HG03354 (cell line): ENCODE results near the gene LMTK3.

Experiments
- ATAC-seq: cut with Tn5 transposase; IDR thresholded peaks from one replicate; pipeline ENCODE4 v1.9.1; 2021; ENCODE audit warnings: mild to moderate bottlenecking; ENCODE audit not compliant: unreplicated experiment, poor library complexity, severe bottlenecking

LMTK3 gene

GRCh38 chr19:48475369-48476068, 36.1 kb downstream of the LMTK3 start:
- no peak for ATAC-seq

DNA sequence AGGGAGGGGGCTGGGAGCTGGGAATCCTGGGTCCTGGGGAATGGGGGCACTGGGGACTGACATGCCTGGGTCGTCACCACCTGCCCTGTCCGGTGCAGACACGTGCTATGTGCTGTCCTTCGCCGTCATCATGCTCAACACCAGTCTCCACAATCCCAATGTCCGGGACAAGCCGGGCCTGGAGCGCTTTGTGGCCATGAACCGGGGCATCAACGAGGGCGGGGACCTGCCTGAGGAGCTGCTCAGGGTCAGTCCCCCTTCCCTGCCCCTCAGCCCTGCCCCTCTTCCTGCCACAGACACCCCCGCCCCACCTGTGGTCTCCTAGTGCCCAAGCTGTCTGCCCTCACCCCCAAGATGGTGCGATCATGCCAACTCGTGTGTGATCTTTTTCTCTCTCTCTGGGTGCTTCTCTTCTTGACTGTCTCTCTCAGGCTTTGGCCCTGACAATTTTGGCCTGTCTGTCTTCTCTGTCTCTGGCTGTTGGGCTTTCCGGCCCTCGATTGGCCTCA, 37.5 kb downstream of the LMTK3 start:
- ATAC-seq: no peak

GRCh38 chr19:48473161-48473966, 38.3 kb downstream of the LMTK3 start:
- no peak for ATAC-seq

- no peak for ATAC-seq
These were observed 39.8 kb downstream of the LMTK3 start for GRCh38 chr19:48471836-48472235.

DNA sequence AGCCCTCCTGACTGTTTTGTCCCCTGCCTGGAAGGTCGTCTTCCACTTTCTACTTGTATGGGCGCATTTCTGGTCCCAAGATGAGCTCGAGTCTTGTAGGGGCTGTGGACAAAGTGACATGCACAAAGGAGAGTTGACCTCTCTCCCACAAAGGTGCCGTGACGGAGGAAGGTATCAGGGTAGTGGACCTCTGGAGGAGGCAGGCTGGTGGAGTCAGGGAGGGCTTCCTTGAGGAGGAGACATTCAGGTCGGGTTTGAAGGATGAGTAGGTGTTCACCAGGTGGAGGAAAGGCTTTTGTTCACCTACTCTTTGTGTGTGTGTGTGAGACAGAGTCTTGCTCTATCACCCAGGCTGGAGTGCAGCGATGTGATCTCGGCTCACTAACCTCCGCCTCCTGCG, 40.8 kb downstream of the LMTK3 start:
- no peak for ATAC-seq

- ATAC-seq: no peak
These were observed 41.5 kb downstream of the LMTK3 start for GRCh38 chr19:48469934-48470680.

DNA sequence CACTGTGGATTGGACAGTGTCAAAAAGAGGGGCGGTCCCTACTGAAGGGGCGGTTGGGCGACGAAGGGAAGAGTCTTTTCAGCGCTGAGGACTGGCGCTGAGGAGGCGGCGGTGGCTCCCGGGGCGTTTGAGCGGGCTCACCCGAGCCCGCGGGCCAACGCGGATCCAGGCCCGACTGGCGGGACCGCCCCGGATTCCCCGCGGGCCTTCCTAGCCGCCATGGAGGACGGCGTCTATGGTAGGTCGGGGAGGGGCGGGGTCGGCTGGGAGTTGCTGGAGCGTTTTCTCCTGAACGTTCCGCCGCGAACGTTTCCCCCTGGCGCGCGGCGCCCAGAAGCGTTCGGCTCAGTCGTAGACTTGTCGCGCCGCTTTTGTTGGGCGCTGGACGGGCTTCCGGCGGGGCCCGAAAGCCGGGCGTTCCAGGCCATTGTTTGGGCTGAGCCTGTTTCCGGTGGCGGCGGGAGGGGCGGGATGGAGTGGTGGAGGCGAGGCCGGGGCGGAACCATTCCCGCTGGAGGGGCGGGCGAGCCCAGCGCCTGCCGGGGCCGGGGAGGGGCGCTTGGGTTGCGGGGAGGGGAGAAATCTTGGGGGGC, 42.2 kb downstream of the LMTK3 start, which contains the start of gene CYTH2:
TSS of gene CYTH2 (plus strand) at position 81 of the 593 bp plus-strand sequence. CDS start at position 220, 139 bp downstream.
- ATAC-seq: peak; percentile 18

- peak; percentile 88 for ATAC-seq
These were observed 42.8 kb downstream of the LMTK3 start for GRCh38 chr19:48468772-48469288.

DNA sequence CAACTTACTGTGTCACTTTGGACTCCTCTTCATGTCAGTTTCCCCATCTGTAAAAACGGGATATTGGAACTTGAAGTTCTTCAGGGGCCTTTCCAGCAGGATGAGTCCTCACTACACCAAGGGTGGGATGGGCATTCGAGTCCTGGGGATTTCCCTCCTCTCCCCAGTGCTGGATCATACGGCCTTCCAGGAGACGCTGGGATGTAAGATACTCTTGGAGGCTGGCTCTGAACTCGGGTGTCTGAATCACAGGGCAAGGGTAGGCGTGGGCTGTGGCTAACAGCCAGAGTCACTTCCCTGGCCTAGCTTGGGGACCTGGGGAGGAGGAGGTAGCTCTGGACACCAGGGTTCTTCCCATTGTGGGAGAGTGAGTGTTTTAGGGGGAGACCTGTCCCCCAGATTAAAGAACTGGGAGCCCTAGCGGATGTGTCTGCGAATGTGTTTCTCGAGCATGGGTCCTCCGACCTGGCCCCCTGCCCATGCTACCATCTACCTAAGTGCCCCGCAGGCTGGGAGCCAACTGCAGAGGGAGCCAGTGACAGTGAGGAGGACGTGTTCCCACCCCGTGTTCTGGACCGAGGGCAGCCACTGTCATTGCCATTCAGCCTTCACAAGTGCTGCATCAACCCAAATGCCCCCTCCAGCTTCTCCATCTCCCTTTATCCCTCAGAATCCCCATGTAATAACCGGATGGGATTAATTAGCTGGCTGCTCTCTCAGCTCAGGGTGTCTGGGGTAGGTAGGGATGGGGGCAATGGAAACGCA, 44.9 kb downstream of the LMTK3 start:
- no peak for ATAC-seq

DNA sequence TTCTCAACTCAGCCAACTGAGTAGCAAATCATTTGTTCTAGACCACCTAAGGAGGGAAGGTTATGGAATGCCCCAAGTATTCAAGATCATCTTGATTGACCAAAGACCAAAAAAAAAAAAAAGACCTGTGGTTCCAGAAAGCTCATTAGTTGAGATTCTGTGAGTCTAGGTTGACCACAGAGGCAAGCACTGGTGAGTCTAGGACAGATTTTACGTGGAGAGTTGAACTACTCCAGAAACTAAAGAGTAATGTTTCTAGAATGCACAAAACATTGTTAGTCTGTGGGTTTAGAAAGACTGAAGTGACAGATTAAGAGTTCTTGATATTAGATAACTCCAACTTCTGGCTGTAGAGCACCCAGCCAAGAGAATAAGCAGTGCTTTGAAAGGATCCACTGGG, 46.4 kb downstream of the LMTK3 start:
- no peak for ATAC-seq

- no peak for ATAC-seq
These were observed 49.5 kb downstream of the LMTK3 start for GRCh38 chr19:48461982-48462655.

DNA sequence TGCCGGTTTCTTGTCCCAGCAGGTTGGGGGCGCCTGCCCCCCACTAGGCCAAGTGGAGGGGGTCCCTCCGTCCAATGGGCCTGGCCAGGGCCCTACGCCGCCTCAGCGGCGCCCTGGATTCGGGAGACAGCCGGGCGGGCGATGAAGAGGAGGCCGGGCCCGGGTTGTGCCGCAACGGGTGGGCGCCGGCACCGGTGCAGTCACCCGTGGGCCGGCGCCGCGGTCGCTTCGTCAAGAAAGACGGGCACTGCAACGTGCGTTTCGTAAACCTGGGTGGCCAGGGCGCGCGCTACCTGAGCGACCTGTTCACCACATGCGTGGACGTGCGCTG, 50.0 kb downstream of the LMTK3 start:
- no peak for ATAC-seq

- no peak for ATAC-seq
These were observed 53.6 kb downstream of the LMTK3 start for GRCh38 chr19:48458016-48458415.

DNA sequence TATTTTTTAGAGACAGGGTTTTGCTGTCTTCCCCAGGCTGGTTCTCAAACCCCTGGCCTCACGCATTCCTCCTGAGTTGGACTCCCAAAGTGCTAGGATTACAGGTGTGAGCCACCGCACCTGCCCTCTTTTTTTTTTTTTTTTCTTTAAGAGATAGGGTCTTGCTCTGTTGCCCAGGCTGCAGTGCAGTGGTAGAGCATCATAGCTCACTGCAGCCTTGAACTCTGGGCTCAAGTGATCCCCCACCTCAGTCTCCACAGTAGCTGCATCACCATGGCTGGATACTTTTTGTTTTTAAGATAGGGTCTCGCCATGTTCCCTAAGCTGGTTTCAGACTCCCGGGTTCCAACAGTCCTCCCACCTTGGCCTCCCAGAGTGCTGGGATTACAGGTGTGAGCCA, 54.8 kb downstream of the LMTK3 start:
- ATAC-seq: no peak

DNA sequence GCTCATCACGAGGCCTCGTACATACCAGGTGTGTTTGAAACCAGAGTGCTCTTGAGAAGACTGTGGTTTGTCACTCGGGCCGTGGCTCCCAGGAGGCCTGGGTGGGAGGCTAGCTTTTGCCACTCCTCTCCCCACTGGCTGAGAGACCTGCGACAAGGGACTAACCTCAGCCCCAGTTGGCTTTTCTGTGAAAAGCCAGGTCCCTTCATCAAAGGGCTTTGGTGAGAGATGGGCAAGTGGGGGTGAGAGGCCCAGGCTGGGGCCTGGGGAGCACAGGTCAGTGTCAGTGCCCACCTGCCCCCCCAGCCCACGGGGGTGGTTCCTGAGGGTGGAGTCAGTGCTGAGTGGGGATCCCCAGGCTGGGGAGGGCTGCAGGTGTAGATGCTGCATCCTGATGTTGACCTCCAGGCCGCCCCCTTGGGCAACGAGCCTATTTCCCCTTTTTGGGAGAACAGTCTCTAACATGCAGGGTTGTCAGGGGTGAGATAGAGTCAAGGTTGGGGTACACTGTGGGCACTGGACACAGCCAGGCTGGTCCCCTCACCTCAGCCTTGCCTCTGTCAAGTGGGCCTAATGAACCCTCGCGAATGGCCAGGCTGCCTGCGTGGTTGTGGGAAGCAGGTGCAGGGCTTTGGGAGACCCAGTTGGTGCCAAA, 55.6 kb downstream of the LMTK3 start:
- ATAC-seq: no peak

DNA sequence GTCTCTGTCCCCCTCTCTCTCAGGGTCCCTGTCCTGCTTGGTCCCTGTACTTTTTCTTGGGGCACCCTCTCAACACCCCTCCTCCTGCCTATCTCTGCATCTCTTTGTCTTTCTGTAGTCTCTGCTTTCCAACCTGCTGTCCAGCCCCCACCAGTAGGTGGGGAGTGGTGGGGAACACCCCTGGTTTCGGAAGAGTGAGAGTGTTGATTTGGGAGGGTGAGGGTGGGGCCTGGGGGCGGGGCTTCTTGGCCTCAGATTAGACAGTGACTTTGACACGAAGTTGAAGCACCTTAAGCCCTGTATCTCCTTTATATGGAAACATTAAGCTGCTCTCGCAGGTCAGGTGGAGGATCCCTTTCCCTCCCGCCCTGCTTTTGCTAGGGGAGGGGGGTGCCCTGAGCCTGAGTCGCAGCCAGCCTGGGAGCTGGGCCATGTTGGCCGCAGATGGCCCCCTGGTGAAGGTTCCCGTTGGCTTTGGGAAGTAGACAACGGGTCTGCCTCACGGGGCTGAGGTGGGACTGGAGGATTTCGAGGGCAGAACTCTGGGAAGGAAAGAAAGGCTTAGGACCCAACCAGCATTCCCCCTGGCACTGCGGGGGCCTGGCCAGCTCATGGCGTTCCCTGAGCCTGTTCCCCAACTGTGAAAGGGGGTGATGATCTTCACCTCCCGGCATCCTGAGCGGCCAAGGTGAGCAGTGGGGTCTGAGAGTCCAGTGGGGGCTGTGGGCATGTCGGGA, 56.3 kb downstream of the LMTK3 start, which contains the start of gene KCNJ14:
TSS of gene KCNJ14 (plus strand) at position 404 of the 737 bp plus-strand sequence. CDS start 6,151 bp downstream, outside the sequence.
- no peak for ATAC-seq

DNA sequence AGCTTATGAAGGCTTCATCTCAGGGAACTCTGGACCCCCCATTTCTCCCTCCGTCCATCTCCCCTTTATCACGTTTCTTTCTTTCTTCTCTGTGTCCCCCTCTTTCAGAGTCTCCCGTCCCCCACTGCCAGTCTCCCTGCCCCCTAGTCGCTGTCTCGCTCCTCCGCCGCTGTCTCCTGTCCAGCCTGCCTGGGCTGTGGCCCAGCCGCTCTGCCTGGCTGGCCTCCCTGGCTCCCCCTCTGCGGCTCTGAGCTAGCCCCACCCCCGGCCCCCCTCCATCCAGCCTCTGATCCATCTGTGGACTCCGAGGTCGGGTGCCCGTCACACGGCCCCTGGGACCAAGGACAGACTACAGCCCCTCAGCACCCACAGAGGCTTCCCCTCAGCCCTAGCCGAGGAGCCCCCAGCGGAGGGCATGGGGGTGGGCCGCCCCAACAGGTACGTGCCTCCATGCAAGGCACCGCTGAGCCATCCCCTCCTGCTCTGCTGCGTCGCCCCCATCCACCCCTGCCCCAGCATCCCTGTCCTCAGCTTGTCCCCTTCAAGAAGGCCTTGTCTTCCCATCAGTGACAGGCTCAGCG, 57.4 kb downstream of the LMTK3 start:
- no peak for ATAC-seq
